Measurements from ENCODE around the gene ARHGAP30.
"Not testable (repeated sequence)": the region's sequence is repeated elsewhere in the genome, so short reads cannot be mapped to it uniquely, and the experiment has no call there.

Gene ARHGAP30

GRCh38 chr1:161069731-161070270 is at the start of gene ARHGAP30:
TSS of gene ARHGAP30 (minus strand) at chr1:161069891. CDS start at chr1:161069624, 267 bp downstream.
- peak; percentile 41 for DNase-seq

- DNase-seq = peak; percentile 93
These were observed 48.3 kb upstream of the ARHGAP30 start, which contains the start of the genes NIT1 and PFDN2 for GRCh38 chr1:161117759-161118581. TSS of gene NIT1 (plus strand) at chr1:161118105. CDS start at chr1:161118177, 72 bp downstream. TSS of gene PFDN2 (minus strand) at chr1:161118037. CDS start at chr1:161118026, 11 bp downstream.

GRCh38 chr1:161115961-161116360 is 46.3 kb upstream of the ARHGAP30 start:
- not testable (repeated sequence) for DNase-seq

GRCh38 chr1:161115132-161115711 is 45.5 kb upstream of the ARHGAP30 start:
- no peak for DNase-seq

- no peak for DNase-seq
These were observed 44.9 kb upstream of the ARHGAP30 start for GRCh38 chr1:161114556-161114955.

GRCh38 chr1:161113915-161114314 is 44.2 kb upstream of the ARHGAP30 start:
- DNase-seq = no peak

GRCh38 chr1:161111527-161111926 is 41.8 kb upstream of the ARHGAP30 start:
- DNase-seq = no peak

- no peak for DNase-seq
These were observed 41.4 kb upstream of the ARHGAP30 start for GRCh38 chr1:161111117-161111516.

- no peak for DNase-seq
These were observed 36.7 kb upstream of the ARHGAP30 start for GRCh38 chr1:161106431-161106830.

GRCh38 chr1:161100556-161100955 is 30.9 kb upstream of the ARHGAP30 start:
- DNase-seq = no peak

GRCh38 chr1:161099090-161099802 is 29.6 kb upstream of the ARHGAP30 start:
- no peak for DNase-seq

GRCh38 chr1:161098210-161099068 is 28.7 kb upstream of the ARHGAP30 start, which contains the start of gene KLHDC9:
TSS of gene KLHDC9 (plus strand) at chr1:161098361. CDS start at chr1:161098536, 175 bp downstream.
- peak; percentile 81 for DNase-seq

GRCh38 chr1:161096530-161096929 is 26.8 kb upstream of the ARHGAP30 start:
- DNase-seq = peak; percentile 70

GRCh38 chr1:161096015-161096414 is 26.3 kb upstream of the ARHGAP30 start:
- DNase-seq = no peak

GRCh38 chr1:161095230-161095629 is 25.5 kb upstream of the ARHGAP30 start:
- no peak for DNase-seq

- DNase-seq = no peak
These were observed 24.8 kb upstream of the ARHGAP30 start for GRCh38 chr1:161094481-161094880.

- no peak for DNase-seq
These were observed 22.9 kb upstream of the ARHGAP30 start for GRCh38 chr1:161092621-161093028.

GRCh38 chr1:161091796-161092507 is 22.3 kb upstream of the ARHGAP30 start:
- no peak for DNase-seq

- no peak for DNase-seq
These were observed 21.4 kb upstream of the ARHGAP30 start for GRCh38 chr1:161091093-161091492.

- no peak for DNase-seq
These were observed 20.9 kb upstream of the ARHGAP30 start for GRCh38 chr1:161090617-161091016.

- DNase-seq = no peak
These were observed 20.2 kb upstream of the ARHGAP30 start for GRCh38 chr1:161089938-161090337.

Data from right hindlimb (tissue), 1 donor.